HG03460 (cell line): ENCODE data around the gene TANK.
"Not testable (repeated sequence)": the region's sequence is repeated elsewhere in the genome, so short reads cannot be mapped to it uniquely, and the experiment has no call there.

Experiments used
- ATAC-seq: cut with Tn5 transposase; IDR thresholded peaks from one replicate; pipeline ENCODE4 v1.9.1; 2021; ENCODE audit not compliant: unreplicated experiment

TANK gene

GRCh38 chr2:161160226-161161073 lies at the start of gene TANK:
TSS of gene TANK (plus strand) at chr2:161160428. CDS start at chr2:161179663, 19,235 bp downstream.
- ATAC-seq: peak; percentile 90

- ATAC-seq: no peak
These were observed 48.7 kb upstream of the TANK start for GRCh38 chr2:161111531-161111930.

- no peak for ATAC-seq
These were observed 47.3 kb upstream of the TANK start for GRCh38 chr2:161112908-161113307.

- no peak for ATAC-seq
These were observed 46.3 kb upstream of the TANK start for GRCh38 chr2:161113693-161114575.

GRCh38 chr2:161115205-161115604 lies 45.0 kb upstream of the TANK start:
- ATAC-seq: no peak

- ATAC-seq: no peak
These were observed 44.4 kb upstream of the TANK start for GRCh38 chr2:161115605-161116380.

- no peak for ATAC-seq
These were observed 43.7 kb upstream of the TANK start for GRCh38 chr2:161116509-161116908.

GRCh38 chr2:161117506-161117905 lies 42.7 kb upstream of the TANK start:
- ATAC-seq: no peak

- ATAC-seq: peak; percentile 36
These were observed 41.5 kb upstream of the TANK start for GRCh38 chr2:161118722-161119121.

GRCh38 chr2:161119483-161119882 lies 40.7 kb upstream of the TANK start:
- no peak for ATAC-seq

- no peak for ATAC-seq
These were observed 39.5 kb upstream of the TANK start for GRCh38 chr2:161120775-161121174.

- no peak for ATAC-seq
These were observed 38.6 kb upstream of the TANK start for GRCh38 chr2:161121622-161122021.

- peak; percentile 50 for ATAC-seq
These were observed 37.3 kb upstream of the TANK start for GRCh38 chr2:161122772-161123530.

GRCh38 chr2:161123531-161124030 lies 36.6 kb upstream of the TANK start:
- ATAC-seq: no peak

GRCh38 chr2:161124201-161124600 lies 36.0 kb upstream of the TANK start:
- ATAC-seq: peak; percentile 51

- no peak for ATAC-seq
These were observed 31.3 kb upstream of the TANK start for GRCh38 chr2:161128885-161129284.

GRCh38 chr2:161130354-161130753 lies 29.9 kb upstream of the TANK start:
- no peak for ATAC-seq

- ATAC-seq: no peak
These were observed 29.1 kb upstream of the TANK start for GRCh38 chr2:161131074-161131680.

GRCh38 chr2:161131804-161132203 lies 28.4 kb upstream of the TANK start:
- no peak for ATAC-seq

- not testable (repeated sequence) for ATAC-seq
These were observed 27.8 kb upstream of the TANK start for GRCh38 chr2:161132384-161132783.
